Measurements from ENCODE around the gene UBL4A.
"Not testable (repeated sequence)": the region's sequence is repeated elsewhere in the genome, so short reads cannot be mapped to it uniquely, and the experiment has no call there.

UBL4A gene

GRCh38 chrX:154515966-154516655 is 29.7 kb upstream of the UBL4A start, which contains the start of gene FAM3A:
FAM3A (minus strand) TSS chrX:154516232; CDS start chrX:154515772, 460 bp downstream.
- DNase-seq (ENCODE audit: insufficient read length, low spot score) (peak; percentile 66), FAIRE-seq (no peak)
- peak; percentile 70 for TF ChIP-seq POLR2A (IDR thresholded peaks at IDR 0.05; ENCODE audit: low read depth, low read length)

GRCh38 chrX:154515090-154515965 is 28.9 kb upstream of the UBL4A start:
- DNase-seq (ENCODE audit: insufficient read length, low spot score) = no peak
- FAIRE-seq = no peak
- TF ChIP-seq POLR2A (IDR thresholded peaks at IDR 0.05; ENCODE audit: low read depth, low read length) = no peak

GRCh38 chrX:154513716-154514115 is 27.3 kb upstream of the UBL4A start:
- TF ChIP-seq POLR2A (IDR thresholded peaks at IDR 0.05; ENCODE audit: low read depth, low read length) = no peak
- FAIRE-seq = no peak
- no peak for DNase-seq (ENCODE audit: insufficient read length, low spot score)

- FAIRE-seq (no peak), DNase-seq (ENCODE audit: insufficient read length, low spot score) (no peak)
- no peak for TF ChIP-seq POLR2A (IDR thresholded peaks at IDR 0.05; ENCODE audit: low read depth, low read length)
These were observed 26.6 kb upstream of the UBL4A start for GRCh38 chrX:154512879-154513553.

GRCh38 chrX:154511761-154512160 is 25.3 kb upstream of the UBL4A start:
- FAIRE-seq (no peak), DNase-seq (ENCODE audit: insufficient read length, low spot score) (no peak)
- no peak for TF ChIP-seq POLR2A (IDR thresholded peaks at IDR 0.05; ENCODE audit: low read depth, low read length)

- FAIRE-seq (no peak), DNase-seq (ENCODE audit: insufficient read length, low spot score) (no peak)
- TF ChIP-seq POLR2A (IDR thresholded peaks at IDR 0.05; ENCODE audit: low read depth, low read length) = no peak
These were observed 23.0 kb upstream of the UBL4A start for GRCh38 chrX:154509455-154509854.

GRCh38 chrX:154508384-154508745 is 21.9 kb upstream of the UBL4A start:
- DNase-seq (ENCODE audit: insufficient read length, low spot score) (no peak), FAIRE-seq (no peak)

GRCh38 chrX:154507673-154508383 is 21.4 kb upstream of the UBL4A start:
- TF ChIP-seq POLR2A (IDR thresholded peaks at IDR 0.05; ENCODE audit: low read depth, low read length) = no peak
- DNase-seq (ENCODE audit: insufficient read length, low spot score) = no peak
- no peak for FAIRE-seq

More at GRCh38 chrX:154508384-154508745, 21.9 kb upstream of the UBL4A start:
- TF ChIP-seq POLR2A (IDR thresholded peaks at IDR 0.05; ENCODE audit: low read depth, low read length) = no peak

GRCh38 chrX:154506483-154507332 is 20.3 kb upstream of the UBL4A start:
- TF ChIP-seq POLR2A (IDR thresholded peaks at IDR 0.05; ENCODE audit: low read depth, low read length) = no peak
- no peak for FAIRE-seq

GRCh38 chrX:154505734-154506133 is 19.3 kb upstream of the UBL4A start:
- TF ChIP-seq POLR2A (IDR thresholded peaks at IDR 0.05; ENCODE audit: low read depth, low read length) = no peak
- FAIRE-seq (no peak), DNase-seq (ENCODE audit: insufficient read length, low spot score) (peak; percentile 53)

More at GRCh38 chrX:154506483-154507332, 20.3 kb upstream of the UBL4A start:
- no peak for DNase-seq (ENCODE audit: insufficient read length, low spot score)

- FAIRE-seq (no peak), DNase-seq (ENCODE audit: insufficient read length, low spot score) (no peak)
- TF ChIP-seq POLR2A (IDR thresholded peaks at IDR 0.05; ENCODE audit: low read depth, low read length) = no peak
These were observed 16.6 kb upstream of the UBL4A start for GRCh38 chrX:154502989-154503388.

- no peak for FAIRE-seq
- no peak for TF ChIP-seq POLR2A (IDR thresholded peaks at IDR 0.05; ENCODE audit: low read depth, low read length)
- no peak for DNase-seq (ENCODE audit: insufficient read length, low spot score)
These were observed 15.7 kb upstream of the UBL4A start for GRCh38 chrX:154502098-154502497.

- not testable (repeated sequence) for FAIRE-seq
These were observed 15.0 kb upstream of the UBL4A start for GRCh38 chrX:154501423-154501822.

GRCh38 chrX:154496591-154497137 is 10.2 kb upstream of the UBL4A start:
- not testable (repeated sequence) for DNase-seq (ENCODE audit: insufficient read length, low spot score); FAIRE-seq

More at GRCh38 chrX:154501423-154501822, 15.0 kb upstream of the UBL4A start:
- DNase-seq (ENCODE audit: insufficient read length, low spot score) = not testable (repeated sequence)

All from H54 (cell line).